ENCODE measurements around the gene IFT25. TPM values are rescaled to one million over a fixed set of nuclear protein-coding genes. Genes with fewer than 3 reads are reported as not detected.

Gene IFT25
- 15.3 and 22.9 TPM in 2 replicates for total RNA-seq

GRCh38 chr1:53945433-53946251 is at the start of gene IFT25:
IFT25 (minus strand) TSS chr1:53945699; CDS start chr1:53940082, 5,617 bp downstream.

GRCh38 chr1:53946252-53947171 is 1.0 kb upstream of the IFT25 start, which contains the start of gene LRRC42:
LRRC42 (plus strand) TSS chr1:53946350; CDS start chr1:53952000, 5,650 bp downstream.

GRCh38 chr1:53893999-53894636 is 51.4 kb downstream of the IFT25 start, which contains the start of gene DIO1:
DIO1 (plus strand) TSS chr1:53894187; CDS start chr1:53894211, 24 bp downstream.

GRCh38 chr1:53889304-53890298 is 55.9 kb downstream of the IFT25 start, which contains the start of gene YIPF1:
YIPF1 (minus strand) TSS chr1:53889797; CDS start chr1:53888937, 860 bp downstream.

Other genes starting within 250 kb of the IFT25 start
- 0.18 and 0.29 TPM in 2 replicates for gene GLIS1, start 206.5 kb downstream of the IFT25 start, total RNA-seq
- gene NDC1, start 107.4 kb downstream of the IFT25 start, total RNA-seq: 30.7 and 32.0 TPM in 2 replicates
- 34.9 and 40.9 TPM in 2 replicates for gene YIPF1, start 55.9 kb downstream of the IFT25 start, total RNA-seq
- not detected in 2 replicates for gene DIO1, start 51.5 kb downstream of the IFT25 start, total RNA-seq
- 50.0 and 53.9 TPM in 2 replicates for gene LRRC42, start 651 bp upstream of the IFT25 start, total RNA-seq
- gene LDLRAD1, start 72.5 kb upstream of the IFT25 start, total RNA-seq: not detected in 2 replicates
- 239 and 262 TPM in 2 replicates for gene TMEM59, start 107.5 kb upstream of the IFT25 start, total RNA-seq
- 2.3 and 6.6 TPM in 2 replicates for gene TCEANC2, start 107.9 kb upstream of the IFT25 start, total RNA-seq
- gene CDCP2, start 207.3 kb upstream of the IFT25 start, total RNA-seq: not detected in 2 replicates